Nephron (organoid): ENCODE results near the gene NAXE.

Experiments used
- H3K27ac Mint-ChIP-seq, 3 experiments: 2 replicates each; pipeline ENCODE4 v1.8.0; 2020; ENCODE audit warnings: mixed read lengths in 3 of 3, mild to moderate bottlenecking in 2 of 3, moderate library complexity in 1 of 3
- H3K27me3 Mint-ChIP-seq: 2 replicates; pipeline ENCODE4 v1.8.0; 2021; ENCODE audit warnings: low read depth, mild to moderate bottlenecking, moderate library complexity, mixed read lengths
- H3K36me3 Mint-ChIP-seq: 2 replicates; pipeline ENCODE4 v1.8.0; 2020; ENCODE audit warnings: low read depth, mixed read lengths
- H3K4me1 Mint-ChIP-seq: 2 replicates; pipeline ENCODE4 v1.8.0; 2020; ENCODE audit warnings: mixed read lengths
- H3K4me3 Mint-ChIP-seq, 3 experiments: 2 replicates each; pipeline ENCODE4 v1.8.0; 2020; ENCODE audit warnings: mild to moderate bottlenecking in 3 of 3, mixed read lengths in 3 of 3, moderate library complexity in 2 of 3
- H3K9me3 Mint-ChIP-seq: 2 replicates; pipeline ENCODE4 v1.8.0; 2020; ENCODE audit warnings: mixed read lengths
- CTCF ChIP-seq, 3 experiments: fragments of 200-600 bp; sonication (generic); IDR thresholded peaks; one replicate each; pipeline ENCODE4 v1.5.0; 2021; ENCODE audit warnings: antibody characterized with exemption in 3 of 3; ENCODE audit not compliant: unreplicated experiment in 3 of 3

The NAXE gene

GRCh38 chr1:156612666-156613065 is 21.1 kb downstream of the NAXE start:
- H3K27ac Mint-ChIP-seq: no peak overlapping the region
- peaks cover 23% of the 10 kb centered on the region for H3K27me3 Mint-ChIP-seq
- no peaks in the 10 kb centered on the region for H3K9me3 Mint-ChIP-seq
- TF ChIP-seq CTCF (IDR thresholded peaks at IDR 0.05; ENCODE audit: unreplicated experiment in 3 of 3): no peak
- peaks cover 18% of the 10 kb centered on the region for H3K4me1 Mint-ChIP-seq
- H3K4me3 Mint-ChIP-seq: no peak overlapping the region
- no peaks in the 10 kb centered on the region for H3K36me3 Mint-ChIP-seq

GRCh38 chr1:156615946-156616345 is 24.4 kb downstream of the NAXE start:
- peaks cover 18% of the 10 kb centered on the region for H3K4me1 Mint-ChIP-seq
- H3K27ac Mint-ChIP-seq: peak overlapping the region; percentile 48 to 76 (median 66)
- no peaks in the 10 kb centered on the region for H3K36me3 Mint-ChIP-seq
- TF ChIP-seq CTCF (IDR thresholded peaks at IDR 0.05; ENCODE audit: unreplicated experiment in 3 of 3): no peak
- H3K27me3 Mint-ChIP-seq: peaks cover 46% of the 10 kb centered on the region
- H3K4me3 Mint-ChIP-seq: peak overlapping the region in 1 of 3 experiments; percentile 17
- H3K9me3 Mint-ChIP-seq: no peaks in the 10 kb centered on the region

- peaks cover 18% of the 10 kb centered on the region for H3K4me1 Mint-ChIP-seq
- peak overlapping the region; percentile 48 to 76 (median 66) for H3K27ac Mint-ChIP-seq
- TF ChIP-seq CTCF (IDR thresholded peaks at IDR 0.05; ENCODE audit: unreplicated experiment in 3 of 3): peak in 2 of 3 experiments; percentile 8 to 20
- no peaks in the 10 kb centered on the region for H3K36me3 Mint-ChIP-seq
- no peaks in the 10 kb centered on the region for H3K9me3 Mint-ChIP-seq
- H3K27me3 Mint-ChIP-seq: peaks cover 50% of the 10 kb centered on the region
- peak overlapping the region in 1 of 3 experiments; percentile 17 for H3K4me3 Mint-ChIP-seq
Measured at GRCh38 chr1:156616463-156616862, 24.9 kb downstream of the NAXE start.

GRCh38 chr1:156618853-156619581 is 27.4 kb downstream of the NAXE start, which contains the start of gene HAPLN2:
Gene HAPLN2 (plus strand): TSS chr1:156619415. CDS start chr1:156623491, 4,076 bp downstream.
- no peaks in the 10 kb centered on the region for H3K9me3 Mint-ChIP-seq
- H3K4me1 Mint-ChIP-seq: peaks cover 18% of the 10 kb centered on the region
- H3K4me3 Mint-ChIP-seq: no peak within 1 kb of the TSS
- H3K27me3 Mint-ChIP-seq: peaks cover 60% of the 10 kb centered on the region
- H3K36me3 Mint-ChIP-seq: peaks cover 3% of the 10 kb centered on the region
- H3K27ac Mint-ChIP-seq: peak within 1 kb of the TSS in 1 of 3 experiments; percentile 3
- TF ChIP-seq CTCF (IDR thresholded peaks at IDR 0.05; ENCODE audit: unreplicated experiment in 3 of 3): peak in 2 of 3 experiments; percentile 22 to 41

GRCh38 chr1:156619582-156619955 is 28.0 kb downstream of the NAXE start:
- H3K9me3 Mint-ChIP-seq: no peaks in the 10 kb centered on the region
- no peak overlapping the region for H3K4me3 Mint-ChIP-seq
- H3K4me1 Mint-ChIP-seq: peaks cover 18% of the 10 kb centered on the region
- peaks cover 66% of the 10 kb centered on the region for H3K27me3 Mint-ChIP-seq
- peaks cover 3% of the 10 kb centered on the region for H3K36me3 Mint-ChIP-seq
- H3K27ac Mint-ChIP-seq: no peak overlapping the region
- no peak for TF ChIP-seq CTCF (IDR thresholded peaks at IDR 0.05; ENCODE audit: unreplicated experiment in 3 of 3)
